Urinary bladder (tissue), 4 donors: Measurements from ENCODE around the gene CBFA2T3. TPM values are rescaled to one million over a fixed set of nuclear protein-coding genes. Genes with fewer than 3 reads are reported as not detected.

Experiments
- DNase-seq: peaks from one replicate; pipeline ENCODE4 v3.0.0-alpha.2; 2015; ENCODE audit errors: extremely low spot score
- H3K27ac ChIP-seq: one replicate; pipeline ENCODE4 v1.5.1; 2013; ENCODE audit warnings: low read depth, mild to moderate bottlenecking, moderate library complexity
- H3K36me3 ChIP-seq: one replicate; pipeline ENCODE4 v1.6.1; 2013; ENCODE audit warnings: mild to moderate bottlenecking, moderate library complexity; ENCODE audit not compliant: insufficient read depth
- H3K4me1 ChIP-seq: one replicate; pipeline ENCODE4 v1.6.1; 2013; ENCODE audit warnings: mild to moderate bottlenecking, moderate library complexity; ENCODE audit not compliant: insufficient read depth
- H3K4me3 ChIP-seq: one replicate; pipeline ENCODE4 v1.5.1; 2013; ENCODE audit warnings: low read depth, low read length
- WGBS: extraction: QIAGEN DNeasy Blood & Tissue Kit; methylation state at CpG from one replicate; pipeline ENCODE4 v1.1.7; 2013; 5-methylcytosine and 5-hydroxymethylcytosine counted together
- polyA plus RNA-seq: library from polyadenylated mRNA; stranded (reverse); fragments of 200-250 nt; gene quantifications from one replicate; pipeline ENCODE4 v1.2.3, GENCODE V29; 2013
- total RNA-seq: library from RNA; depleted of rRNA; stranded (reverse); fragments of >200 nt; gene quantifications from one replicate; pipeline ENCODE4 v1.2.3, GENCODE V29; 2014
- donor health status: healthy with polysubstance abuse.
- donor health status: healthy.

CBFA2T3 gene
- total and polyA plus RNA-seq, 2 donors, result 1.5 to 6.2 TPM

DNA sequence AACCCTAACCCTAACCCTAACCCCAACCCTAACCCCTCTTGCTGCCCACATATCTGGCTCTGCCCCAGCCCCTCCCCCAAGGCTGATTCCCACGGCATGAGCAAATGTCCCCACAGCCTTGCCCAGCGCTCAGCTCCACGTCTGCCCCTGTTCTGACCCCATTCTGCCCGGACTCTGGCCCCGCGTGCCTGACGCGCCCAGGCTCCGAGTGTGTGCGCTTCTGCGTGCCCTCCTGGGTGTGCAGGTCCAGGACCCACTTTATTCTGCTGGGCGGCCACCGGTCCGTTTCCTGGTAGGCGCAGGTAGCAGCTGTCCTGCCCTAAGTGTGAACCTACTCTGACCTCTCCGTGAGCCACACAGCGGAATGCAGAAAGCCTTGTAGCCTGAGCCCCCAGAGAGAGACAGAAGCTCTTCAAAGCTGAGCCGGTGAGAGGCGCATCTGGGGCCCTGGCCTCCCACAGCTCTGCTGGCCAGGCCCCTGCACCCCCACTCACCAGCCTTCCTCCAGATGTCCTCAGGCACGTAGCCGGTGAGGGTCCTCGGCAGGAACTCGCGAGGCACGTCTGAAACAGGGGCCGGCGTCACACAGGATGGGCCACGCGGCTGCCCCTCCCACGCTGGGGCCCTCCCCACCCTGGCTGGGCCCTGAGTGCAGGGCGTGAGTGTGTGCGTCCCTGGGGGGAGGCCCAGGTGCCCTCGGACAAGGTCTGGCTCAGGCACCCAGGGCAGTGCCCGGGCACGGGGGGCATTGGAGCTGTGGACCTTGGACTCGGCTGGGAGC is 96.6 kb downstream of the CBFA2T3 start:
- Histone ChIP-seq H3K4me3 (no peak overlapping the region), H3K27ac (no peak overlapping the region), H3K4me1 (no peaks in the 10 kb centered on the region), H3K36me3 (no peaks in the 10 kb centered on the region)
- DNase-seq, result no peak
- 63% methylated on average over 36 of the region's 36 CpGs for WGBS

DNA sequence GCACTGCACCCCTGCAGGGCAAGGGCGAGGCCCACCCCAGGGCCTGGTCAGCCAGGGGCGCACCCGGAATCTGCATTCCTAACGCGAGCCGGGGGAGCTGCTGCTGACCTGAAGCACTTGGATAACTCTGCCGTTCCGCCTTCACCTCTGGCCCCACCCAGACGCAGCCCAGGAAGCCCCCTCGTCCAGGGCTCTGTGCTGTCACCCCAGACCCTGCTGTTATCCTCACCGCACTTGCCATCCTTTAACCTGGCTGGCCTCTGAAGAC is 97.3 kb downstream of the CBFA2T3 start:
- 81% methylated on average over 11 of the region's 11 CpGs for WGBS
- DNase-seq, result no peak
- Histone ChIP-seq H3K27ac (no peak overlapping the region), H3K36me3 (no peaks in the 10 kb centered on the region), H3K4me1 (no peaks in the 10 kb centered on the region), H3K4me3 (no peak overlapping the region)

DNA sequence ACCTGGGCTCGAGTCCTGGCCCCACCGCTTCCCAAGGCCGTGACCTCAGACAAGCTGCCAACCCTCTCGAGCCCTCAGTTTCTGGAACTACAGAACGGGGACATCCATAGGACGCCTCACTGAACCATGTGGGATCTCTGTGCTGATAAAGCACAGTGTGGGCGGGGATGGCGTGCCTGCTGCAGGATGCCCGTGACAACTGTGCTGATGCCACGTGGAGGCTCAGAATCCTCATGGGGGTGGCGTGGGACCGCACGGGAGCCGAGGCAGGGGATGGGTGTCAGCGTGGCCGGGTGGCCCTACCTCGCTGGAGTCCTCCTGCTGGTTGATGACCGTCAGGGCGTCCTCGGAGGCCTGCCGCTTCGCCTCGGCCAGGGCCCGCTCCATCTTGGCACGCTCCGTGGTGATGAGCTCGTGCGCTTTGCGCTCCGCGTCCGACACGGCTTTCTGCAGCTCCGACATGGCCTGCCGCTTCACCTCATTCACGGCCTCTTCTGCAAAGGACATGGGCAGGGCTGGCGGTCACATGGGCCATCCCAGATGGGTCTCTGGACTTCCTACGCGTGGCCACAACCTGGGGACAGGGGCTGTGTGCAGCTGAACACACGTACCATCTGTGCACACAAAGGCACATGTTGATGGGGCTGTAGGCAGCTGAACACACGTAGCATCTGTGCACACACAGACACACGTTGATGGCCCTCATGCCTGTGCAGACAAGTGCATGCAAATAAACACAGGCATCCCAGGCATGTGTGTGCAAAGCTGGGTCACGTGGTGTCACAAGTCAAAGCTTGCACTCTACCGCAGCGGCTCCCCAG is 97.8 kb downstream of the CBFA2T3 start:
- peak; percentile 47 for DNase-seq
- Histone ChIP-seq H3K36me3 (no peaks in the 10 kb centered on the region), H3K4me3 (no peak overlapping the region), H3K27ac (no peak overlapping the region), H3K4me1 (no peaks in the 10 kb centered on the region)
- 87% methylated on average over 45 of the region's 45 CpGs for WGBS

DNA sequence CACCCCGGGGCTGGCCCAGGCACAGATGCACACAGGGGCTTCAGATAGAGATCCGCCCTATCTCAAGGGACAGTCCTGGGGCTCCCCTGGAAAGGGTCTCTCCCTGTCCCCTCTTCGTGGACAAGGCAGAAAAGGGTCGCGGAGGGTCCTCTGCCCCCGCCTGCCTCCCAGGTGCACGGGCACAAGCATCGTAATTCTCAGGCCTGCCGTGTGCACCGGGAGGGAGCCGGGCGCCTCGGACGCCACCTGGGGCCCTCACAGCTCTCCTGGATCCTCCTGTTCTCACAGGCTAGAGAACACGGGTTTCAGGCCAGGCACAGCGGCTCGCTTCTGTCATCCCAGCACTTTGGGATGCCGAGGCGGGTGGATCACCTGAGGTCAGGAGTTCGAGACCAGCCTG is 98.7 kb downstream of the CBFA2T3 start:
- DNase-seq, result no peak
- Histone ChIP-seq H3K4me3 (no peak overlapping the region), H3K27ac (no peak overlapping the region), H3K36me3 (no peaks in the 10 kb centered on the region), H3K4me1 (no peaks in the 10 kb centered on the region)
- 94% methylated on average over 20 of the region's 20 CpGs for WGBS

DNA sequence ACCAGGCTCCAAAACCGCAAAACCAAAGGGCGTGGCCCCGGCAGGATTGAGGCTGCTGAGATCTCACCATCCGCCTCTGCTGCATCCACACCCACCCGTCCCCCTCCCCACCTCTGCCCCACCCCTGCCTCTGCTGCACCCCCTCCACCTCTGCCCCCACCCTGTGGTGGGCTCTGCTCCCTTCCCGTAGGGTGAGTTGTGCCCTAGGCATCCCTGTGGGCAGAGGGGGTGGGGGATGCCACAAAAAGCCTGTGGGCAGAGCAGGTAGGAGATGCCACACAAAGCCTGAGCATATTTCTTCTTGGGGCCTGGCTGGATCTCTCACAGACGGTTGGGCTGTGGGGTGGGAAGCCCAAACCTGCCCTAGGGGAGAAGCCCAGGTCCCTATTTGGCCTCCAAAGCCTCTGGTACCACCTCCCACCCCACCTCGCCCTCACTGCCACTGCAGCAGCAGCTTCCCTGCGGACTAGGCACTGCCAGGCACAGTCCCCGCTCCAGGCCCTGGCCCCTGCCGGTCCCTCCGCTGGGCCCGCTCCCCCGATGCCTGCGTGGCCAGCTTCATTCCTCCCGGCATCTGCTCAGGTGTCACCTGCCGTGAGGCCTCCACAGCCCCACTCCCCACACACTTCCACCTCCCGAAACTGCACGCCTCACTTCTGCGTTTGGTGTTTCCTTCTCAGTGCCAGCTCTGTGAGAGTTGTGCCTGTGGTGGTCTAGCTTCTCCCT is 99.3 kb downstream of the CBFA2T3 start:
- no peak overlapping the region for H3K4me3 ChIP-seq
- WGBS, result 88% methylated on average over 20 of the region's 20 CpGs
- DNase-seq, result no peak
- no peak overlapping the region for H3K27ac ChIP-seq
- H3K4me1 ChIP-seq, result no peaks in the 10 kb centered on the region
- no peaks in the 10 kb centered on the region for H3K36me3 ChIP-seq

DNA sequence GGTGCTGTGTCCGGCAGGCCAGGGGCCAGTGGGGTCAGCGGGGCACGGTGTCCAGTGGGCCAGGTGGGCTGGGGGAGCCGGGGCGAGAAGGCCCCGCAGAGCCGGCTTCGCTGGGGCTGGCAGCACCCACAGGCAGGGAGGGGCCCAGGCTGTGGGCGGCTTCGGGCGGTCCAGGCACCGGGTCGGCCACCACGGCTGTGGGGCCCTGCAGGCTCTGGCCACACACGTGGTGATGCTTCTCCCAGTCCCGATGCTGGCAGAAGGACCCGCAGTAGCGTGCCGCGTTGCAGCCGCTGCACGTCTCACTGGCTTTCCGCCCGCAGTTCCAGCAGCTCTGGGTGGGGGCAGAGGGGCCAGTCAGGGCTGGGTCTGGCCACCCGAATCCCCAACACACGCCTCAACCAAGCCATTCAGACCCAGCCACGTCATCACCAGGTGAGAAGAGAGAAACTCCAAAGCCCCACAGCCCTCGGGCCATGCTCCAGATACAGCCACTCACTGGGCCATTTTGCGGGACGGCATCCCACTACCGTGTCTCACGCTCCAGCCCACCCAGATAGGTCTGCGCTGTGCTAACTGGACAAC is 100.0 kb downstream of the CBFA2T3 start:
- H3K4me1 ChIP-seq, result no peaks in the 10 kb centered on the region
- no peaks in the 10 kb centered on the region for H3K36me3 ChIP-seq
- no peak overlapping the region for H3K4me3 ChIP-seq
- no peak for DNase-seq
- H3K27ac ChIP-seq, result no peak overlapping the region
- 85% methylated on average over 33 of the region's 33 CpGs for WGBS

DNA sequence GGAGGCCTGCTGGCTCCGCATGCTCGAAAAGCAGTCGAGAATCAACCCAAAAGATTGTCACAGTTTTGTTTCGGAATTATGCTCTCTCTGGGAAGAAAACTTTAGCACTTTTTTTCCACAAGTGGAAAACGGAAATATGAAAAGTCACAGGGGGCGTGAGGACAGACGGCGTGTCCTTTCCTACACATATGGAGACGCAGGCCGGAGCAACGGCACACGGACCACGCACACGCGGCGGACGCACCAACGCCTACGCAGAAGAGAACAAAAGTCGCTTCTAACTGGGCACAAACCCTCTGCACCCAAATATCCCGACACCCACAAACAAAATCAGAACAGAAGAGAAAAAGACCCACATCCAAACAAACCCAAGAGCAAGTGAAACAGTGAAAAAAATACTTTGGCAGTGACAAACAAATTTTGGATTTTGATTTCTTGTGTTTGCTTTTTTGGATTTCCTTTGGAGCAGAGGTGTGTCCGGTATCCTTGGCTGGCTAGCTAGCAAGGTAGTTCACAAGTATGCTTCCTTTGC is 101.2 kb downstream of the CBFA2T3 start:
- Histone ChIP-seq H3K4me3 (no peak overlapping the region), H3K36me3 (no peaks in the 10 kb centered on the region), H3K4me1 (no peaks in the 10 kb centered on the region), H3K27ac (no peak overlapping the region)
- WGBS, result 93% methylated on average over 22 of the region's 22 CpGs
- DNase-seq, result no peak

DNA sequence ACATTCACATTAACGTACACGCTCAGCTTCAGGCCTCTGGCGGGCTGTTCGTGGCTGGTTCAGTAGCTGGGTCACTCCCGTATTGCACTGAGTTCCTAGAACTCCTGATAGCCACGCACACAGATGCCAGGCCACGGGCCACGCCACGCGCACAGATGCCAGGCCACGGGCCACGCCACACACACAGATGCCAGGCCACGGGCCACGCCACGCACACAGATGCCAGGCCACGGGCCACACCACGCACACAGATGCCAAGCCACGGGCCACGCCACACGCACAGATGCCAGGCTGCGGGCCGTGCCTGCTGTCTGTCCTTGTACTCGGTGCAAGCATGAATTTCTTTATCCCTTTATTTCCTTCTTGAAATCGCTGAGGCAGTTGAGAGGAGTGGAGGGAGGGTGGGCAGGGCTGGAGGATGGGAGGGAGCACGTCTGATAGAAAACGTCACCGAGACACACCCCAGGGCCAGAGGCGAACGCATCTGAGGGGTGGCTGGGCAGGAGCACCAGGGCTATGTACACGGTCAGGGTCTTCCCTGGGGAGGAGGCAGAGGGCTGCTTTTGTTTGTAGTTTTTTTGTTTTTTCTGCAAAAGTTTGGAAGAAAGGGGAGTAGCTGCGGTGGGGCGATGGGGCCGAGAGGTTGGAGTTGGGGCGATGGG is 101.9 kb downstream of the CBFA2T3 start:
- no peak for DNase-seq
- no peak overlapping the region for H3K4me3 ChIP-seq
- H3K27ac ChIP-seq, result no peak overlapping the region
- H3K4me1 ChIP-seq, result no peaks in the 10 kb centered on the region
- no peaks in the 10 kb centered on the region for H3K36me3 ChIP-seq
- WGBS, result 90% methylated on average over 34 of the region's 34 CpGs

DNA sequence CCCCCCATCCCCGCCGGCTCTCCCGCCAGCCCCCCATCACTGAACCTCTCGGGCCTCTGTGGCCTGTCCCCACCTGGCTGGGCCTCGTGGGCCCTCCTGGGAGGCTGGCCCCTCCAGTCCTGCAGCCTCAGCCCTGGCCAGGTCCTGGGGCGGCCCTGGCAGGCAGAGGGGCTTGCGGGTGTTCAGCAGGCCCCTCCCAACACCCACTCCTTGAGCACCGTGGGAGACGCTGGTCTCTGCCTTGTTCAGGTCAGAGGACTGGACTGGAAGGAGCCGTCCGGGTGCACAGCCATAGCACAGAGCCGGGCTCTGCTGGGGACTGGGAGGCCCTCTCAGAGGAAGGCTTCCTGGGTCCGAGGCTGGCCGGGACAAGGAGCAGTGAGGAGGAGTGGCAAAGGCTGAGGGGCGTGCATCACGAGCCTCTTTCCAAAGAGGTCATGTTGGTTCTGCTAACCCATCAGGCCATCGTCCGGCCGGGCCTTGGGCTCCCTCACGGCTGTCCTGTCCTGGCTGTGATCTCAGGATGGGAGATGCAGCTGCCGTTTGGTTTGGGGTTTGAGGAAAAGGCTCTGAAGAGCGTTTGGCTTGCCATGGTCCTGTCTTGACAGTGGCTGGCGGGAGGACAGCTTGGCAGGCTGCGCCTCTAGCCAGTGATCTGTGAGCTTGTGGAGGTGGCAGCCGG is 104.2 kb downstream of the CBFA2T3 start:
- no peak overlapping the region for H3K27ac ChIP-seq
- 69% methylated on average over 25 of the region's 25 CpGs for WGBS
- no peaks in the 10 kb centered on the region for H3K4me1 ChIP-seq
- no peak for DNase-seq
- H3K36me3 ChIP-seq, result no peaks in the 10 kb centered on the region
- H3K4me3 ChIP-seq, result no peak overlapping the region

DNA sequence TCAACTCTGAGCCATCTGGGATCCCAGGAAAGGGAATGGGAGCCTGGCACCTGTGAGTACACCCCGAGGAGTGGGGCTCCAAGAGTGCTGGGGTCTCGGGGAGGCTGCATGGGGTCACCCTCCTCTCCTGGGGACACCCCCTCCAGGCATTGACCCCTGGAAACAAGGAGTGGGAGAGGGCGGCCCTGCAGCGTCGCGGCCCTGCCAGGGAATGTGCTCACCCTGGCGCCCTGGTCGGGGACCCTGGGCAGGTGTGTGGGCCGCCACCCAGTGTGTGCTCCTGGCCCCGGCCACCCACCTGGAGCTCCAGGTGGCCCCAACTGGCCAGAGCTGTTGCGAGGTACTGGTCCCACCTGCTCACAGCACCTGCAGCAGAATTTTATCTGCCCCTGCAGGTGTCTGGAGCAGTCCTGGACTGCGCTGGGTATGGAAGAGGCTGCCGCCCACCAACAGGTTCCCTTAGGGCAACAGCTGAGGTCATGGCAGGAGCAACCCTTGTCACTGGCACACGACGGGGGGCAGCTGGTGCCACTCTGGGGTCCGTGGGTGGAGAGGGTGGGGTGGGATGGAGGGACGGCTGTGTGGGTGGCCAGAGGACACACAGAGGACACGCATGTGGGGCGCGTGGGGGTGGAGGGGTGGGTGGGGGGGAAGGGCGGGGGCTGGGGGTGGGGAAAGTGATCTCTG is 105.1 kb downstream of the CBFA2T3 start:
- Histone ChIP-seq H3K4me3 (no peak overlapping the region), H3K27ac (no peak overlapping the region), H3K4me1 (no peaks in the 10 kb centered on the region), H3K36me3 (no peaks in the 10 kb centered on the region)
- DNase-seq, result no peak
- 80% methylated on average over 21 of the region's 21 CpGs for WGBS

DNA sequence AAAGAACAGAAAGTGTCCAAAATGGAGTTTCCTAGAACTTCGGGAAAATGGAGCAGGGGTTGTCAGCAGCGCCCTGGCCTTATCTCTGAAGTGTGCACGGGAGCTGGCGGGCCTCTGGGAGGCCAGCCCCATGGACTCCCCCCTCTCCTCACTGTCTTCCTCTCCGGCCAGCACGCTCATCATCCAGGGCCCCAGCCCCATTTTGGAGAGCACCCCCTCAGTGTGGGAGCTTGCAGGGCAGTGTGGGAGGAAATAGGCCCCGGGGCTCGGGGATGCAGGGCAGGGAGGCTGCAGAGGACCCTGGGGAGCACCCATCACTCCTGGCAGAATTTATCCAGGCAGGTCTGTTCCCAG is 105.7 kb downstream of the CBFA2T3 start:
- Histone ChIP-seq H3K4me3 (no peak overlapping the region), H3K36me3 (no peaks in the 10 kb centered on the region), H3K27ac (no peak overlapping the region), H3K4me1 (no peaks in the 10 kb centered on the region)
- no peak for DNase-seq
- WGBS, result 22% methylated on average over 8 of the region's 8 CpGs

DNA sequence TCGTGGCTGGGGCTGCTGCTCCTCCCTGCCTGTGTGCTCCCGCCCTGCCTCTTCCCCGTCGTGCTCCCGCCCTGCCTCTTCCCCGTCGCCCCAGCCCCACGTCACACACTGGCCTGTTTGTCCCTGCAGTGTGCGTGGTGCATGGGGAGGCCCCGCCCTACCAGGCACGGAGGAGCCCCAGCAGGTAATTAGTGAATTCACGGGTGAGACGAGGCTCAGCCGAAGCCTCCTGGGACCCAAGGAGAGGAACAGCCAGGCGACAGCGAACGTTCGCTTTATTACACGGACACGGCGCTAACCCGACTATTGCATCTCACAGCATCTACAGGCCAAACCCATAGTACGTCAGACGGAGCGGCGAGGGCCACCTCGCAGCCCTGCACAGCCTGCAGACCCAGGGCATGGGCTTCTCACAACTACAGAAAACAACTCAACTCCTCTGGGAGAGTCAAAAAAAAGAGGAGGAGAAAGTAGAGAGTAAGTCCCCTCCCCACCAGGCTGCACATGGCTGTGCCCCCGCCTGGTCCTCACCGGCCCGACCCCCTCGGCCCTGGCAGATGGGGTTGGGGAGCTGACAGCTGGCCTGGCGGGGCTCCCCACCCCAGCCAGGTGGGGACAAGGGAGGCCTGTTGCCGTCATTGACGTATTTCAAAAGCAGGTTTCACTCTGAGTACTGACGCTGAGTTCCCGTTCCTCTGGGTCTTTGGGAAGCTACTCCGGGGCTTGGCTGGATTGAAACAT is 106.2 kb downstream of the CBFA2T3 start:
- no peak for DNase-seq
- Histone ChIP-seq H3K36me3 (no peaks in the 10 kb centered on the region), H3K4me1 (no peaks in the 10 kb centered on the region), H3K27ac (no peak overlapping the region), H3K4me3 (no peak overlapping the region)
- 38% methylated on average over 37 of the region's 37 CpGs for WGBS
